ENCODE data around the gene KIF5A.

DNA sequence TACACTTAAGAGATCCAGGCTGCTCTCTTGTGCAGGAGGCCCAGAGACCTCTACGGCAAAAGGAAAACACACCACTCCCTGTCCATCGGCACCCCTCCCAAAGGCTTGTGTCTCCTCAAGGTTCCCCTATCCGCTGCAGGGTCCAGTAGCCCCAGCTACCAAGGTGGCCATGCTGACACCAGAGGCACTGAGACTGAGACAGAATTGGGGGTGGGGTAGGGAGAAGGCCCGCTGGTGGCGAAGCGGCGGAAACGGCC lies 30.1 kb upstream of the KIF5A start:
- TF ChIP-seq RAD21 (IDR thresholded peaks at IDR 0.05; ENCODE audit: low read length) (no peak), SIN3A (IDR thresholded peaks at IDR 0.05; ENCODE audit: borderline replicate concordance, low read depth, low read length) (no peak), SMC3 (IDR thresholded peaks at IDR 0.05; ENCODE audit: low read depth, low read length) (no peak), POLR2AphosphoS5 (IDR thresholded peaks at IDR 0.05; ENCODE audit: low read depth, low read length) (no peak), FOXJ3 (CRISPR knock-in tag; IDR thresholded peaks at IDR 0.05) (no peak), USF1 (IDR thresholded peaks at IDR 0.05; ENCODE audit: borderline replicate concordance, low read depth) (no peak), MAX (IDR thresholded peaks at IDR 0.05; ENCODE audit: low read depth) (no peak), FOXM1 (IDR thresholded peaks at IDR 0.05; ENCODE audit: low read depth) (no peak), NFIC (IDR thresholded peaks at IDR 0.05; ENCODE audit: borderline replicate concordance) (no peak)
- TF ChIP-seq, protein P1, sequence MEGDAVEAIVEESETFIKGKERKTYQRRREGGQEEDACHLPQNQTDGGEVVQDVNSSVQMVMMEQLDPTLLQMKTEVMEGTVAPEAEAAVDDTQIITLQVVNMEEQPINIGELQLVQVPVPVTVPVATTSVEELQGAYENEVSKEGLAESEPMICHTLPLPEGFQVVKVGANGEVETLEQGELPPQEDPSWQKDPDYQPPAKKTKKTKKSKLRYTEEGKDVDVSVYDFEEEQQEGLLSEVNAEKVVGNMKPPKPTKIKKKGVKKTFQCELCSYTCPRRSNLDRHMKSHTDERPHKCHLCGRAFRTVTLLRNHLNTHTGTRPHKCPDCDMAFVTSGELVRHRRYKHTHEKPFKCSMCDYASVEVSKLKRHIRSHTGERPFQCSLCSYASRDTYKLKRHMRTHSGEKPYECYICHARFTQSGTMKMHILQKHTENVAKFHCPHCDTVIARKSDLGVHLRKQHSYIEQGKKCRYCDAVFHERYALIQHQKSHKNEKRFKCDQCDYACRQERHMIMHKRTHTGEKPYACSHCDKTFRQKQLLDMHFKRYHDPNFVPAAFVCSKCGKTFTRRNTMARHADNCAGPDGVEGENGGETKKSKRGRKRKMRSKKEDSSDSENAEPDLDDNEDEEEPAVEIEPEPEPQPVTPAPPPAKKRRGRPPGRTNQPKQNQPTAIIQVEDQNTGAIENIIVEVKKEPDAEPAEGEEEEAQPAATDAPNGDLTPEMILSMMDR (IDR thresholded peaks at IDR 0.05) = no peak
- TF ChIP-seq, protein P2, sequence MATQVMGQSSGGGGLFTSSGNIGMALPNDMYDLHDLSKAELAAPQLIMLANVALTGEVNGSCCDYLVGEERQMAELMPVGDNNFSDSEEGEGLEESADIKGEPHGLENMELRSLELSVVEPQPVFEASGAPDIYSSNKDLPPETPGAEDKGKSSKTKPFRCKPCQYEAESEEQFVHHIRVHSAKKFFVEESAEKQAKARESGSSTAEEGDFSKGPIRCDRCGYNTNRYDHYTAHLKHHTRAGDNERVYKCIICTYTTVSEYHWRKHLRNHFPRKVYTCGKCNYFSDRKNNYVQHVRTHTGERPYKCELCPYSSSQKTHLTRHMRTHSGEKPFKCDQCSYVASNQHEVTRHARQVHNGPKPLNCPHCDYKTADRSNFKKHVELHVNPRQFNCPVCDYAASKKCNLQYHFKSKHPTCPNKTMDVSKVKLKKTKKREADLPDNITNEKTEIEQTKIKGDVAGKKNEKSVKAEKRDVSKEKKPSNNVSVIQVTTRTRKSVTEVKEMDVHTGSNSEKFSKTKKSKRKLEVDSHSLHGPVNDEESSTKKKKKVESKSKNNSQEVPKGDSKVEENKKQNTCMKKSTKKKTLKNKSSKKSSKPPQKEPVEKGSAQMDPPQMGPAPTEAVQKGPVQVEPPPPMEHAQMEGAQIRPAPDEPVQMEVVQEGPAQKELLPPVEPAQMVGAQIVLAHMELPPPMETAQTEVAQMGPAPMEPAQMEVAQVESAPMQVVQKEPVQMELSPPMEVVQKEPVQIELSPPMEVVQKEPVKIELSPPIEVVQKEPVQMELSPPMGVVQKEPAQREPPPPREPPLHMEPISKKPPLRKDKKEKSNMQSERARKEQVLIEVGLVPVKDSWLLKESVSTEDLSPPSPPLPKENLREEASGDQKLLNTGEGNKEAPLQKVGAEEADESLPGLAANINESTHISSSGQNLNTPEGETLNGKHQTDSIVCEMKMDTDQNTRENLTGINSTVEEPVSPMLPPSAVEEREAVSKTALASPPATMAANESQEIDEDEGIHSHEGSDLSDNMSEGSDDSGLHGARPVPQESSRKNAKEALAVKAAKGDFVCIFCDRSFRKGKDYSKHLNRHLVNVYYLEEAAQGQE (IDR thresholded peaks at IDR 0.05; ENCODE audit: low read depth, low read length) = no peak
- TF ChIP-seq, protein P3, sequence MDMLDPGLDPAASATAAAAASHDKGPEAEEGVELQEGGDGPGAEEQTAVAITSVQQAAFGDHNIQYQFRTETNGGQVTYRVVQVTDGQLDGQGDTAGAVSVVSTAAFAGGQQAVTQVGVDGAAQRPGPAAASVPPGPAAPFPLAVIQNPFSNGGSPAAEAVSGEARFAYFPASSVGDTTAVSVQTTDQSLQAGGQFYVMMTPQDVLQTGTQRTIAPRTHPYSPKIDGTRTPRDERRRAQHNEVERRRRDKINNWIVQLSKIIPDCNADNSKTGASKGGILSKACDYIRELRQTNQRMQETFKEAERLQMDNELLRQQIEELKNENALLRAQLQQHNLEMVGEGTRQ (IDR thresholded peaks at IDR 0.05; ENCODE audit: borderline replicate concordance, low read depth, low read length) = no peak
